Neural cell (in vitro differentiated cells): ENCODE results near the gene VAMP8. TPM values are rescaled to one million over a fixed set of nuclear protein-coding genes. Genes with fewer than 3 reads are reported as not detected.

Experiments used
- H2AFZ ChIP-seq: fragments of 200-600, 300-800 bp; sonication (generic), shearing (Covaris generic); 2 replicates; pipeline ENCODE4 v1.6.0; 2014; ENCODE audit warnings: low read depth, mild to moderate bottlenecking, antibody characterized with exemption, low read length, moderate library complexity
- H3F3A ChIP-seq: fragments of 200-600 bp; shearing (Covaris generic); 2 replicates; pipeline ENCODE4 v1.6.1; 2016; ENCODE audit warnings: mild to moderate bottlenecking, moderate library complexity, mixed read lengths, antibody characterized with exemption, low read length; ENCODE audit not compliant: insufficient read depth, poor library complexity, severe bottlenecking
- H3K27ac ChIP-seq: fragments of 200-600, 300-800 bp; sonication (generic), shearing (Covaris generic); 2 replicates; pipeline ENCODE4 v1.5.1; 2014; ENCODE audit warnings: mild to moderate bottlenecking, low read length, moderate library complexity
- H3K27me3 ChIP-seq: fragments of 300-800, 200-600 bp; sonication (generic), shearing (Covaris generic); 2 replicates; pipeline ENCODE4 v1.6.0; 2014; ENCODE audit warnings: mild to moderate bottlenecking, low read depth, low read length, moderate library complexity; ENCODE audit not compliant: insufficient read depth
- H3K36me3 ChIP-seq: fragments of 300-800, 200-600 bp; sonication (generic), shearing (Covaris generic); 2 replicates; pipeline ENCODE4 v1.5.1; 2014; ENCODE audit warnings: mild to moderate bottlenecking, antibody characterized with exemption, low read length, moderate library complexity; ENCODE audit not compliant: insufficient read depth
- H3K4me2 ChIP-seq: fragments of 300-800, 200-600 bp; sonication (generic), shearing (Covaris generic); 2 replicates; pipeline ENCODE4 v1.6.0; 2014; ENCODE audit warnings: mild to moderate bottlenecking, low read length
- H3K4me3 ChIP-seq: fragments of 300-800, 200-600 bp; sonication (generic), shearing (Covaris generic); 2 replicates; pipeline ENCODE4 v1.5.1; 2014; ENCODE audit warnings: mild to moderate bottlenecking, low read length, moderate library complexity
- H3K79me2 ChIP-seq: fragments of 200-600 bp; shearing (Covaris generic); replicated peaks from 2 replicates; pipeline ENCODE4 v1.6.0; 2014; ENCODE audit warnings: mild to moderate bottlenecking, low read length, moderate library complexity; ENCODE audit not compliant: insufficient read depth
- H3K9ac ChIP-seq: fragments of 300-800, 200-600 bp; sonication (generic), shearing (Covaris generic); 2 replicates; pipeline ENCODE4 v1.6.1; 2016; ENCODE audit warnings: mild to moderate bottlenecking, low read length, mixed read lengths
- H3K9me2 ChIP-seq: fragments of 200-600 bp; shearing (Covaris generic); 2 replicates; pipeline ENCODE4 v1.6.1; 2016; ENCODE audit warnings: mild to moderate bottlenecking, low read length, mixed read lengths; ENCODE audit not compliant: insufficient read depth
- H3K9me3 ChIP-seq: fragments of 200-600, 300-800 bp; sonication (generic), shearing (Covaris generic); 2 replicates; pipeline ENCODE4 v1.6.1; 2016; ENCODE audit warnings: mild to moderate bottlenecking, mixed run types, low read length, moderate library complexity, mixed read lengths
- H4K20me1 ChIP-seq: fragments of 200-600 bp; shearing (Covaris generic); 2 replicates; pipeline ENCODE4 v1.6.1; 2016; ENCODE audit warnings: mild to moderate bottlenecking, mixed run types; ENCODE audit not compliant: insufficient read depth
- CTCF ChIP-seq: fragments of 450-650 bp; IDR thresholded peaks from 2 replicates; pipeline ENCODE4 v1.5.1; 2014; ENCODE audit warnings: antibody characterized with exemption, mild to moderate bottlenecking, moderate library complexity; ENCODE audit not compliant: poor library complexity, severe bottlenecking
- EP300 ChIP-seq: fragments of 450-650 bp; conservative IDR thresholded peaks from 2 replicates; pipeline ENCODE4 v1.6.1; 2014; ENCODE audit warnings: antibody characterized with exemption, mild to moderate bottlenecking, moderate library complexity; ENCODE audit not compliant: poor library complexity, severe bottlenecking
- EZH2 ChIP-seq: fragments of 200-600, 300-800 bp; shearing (Covaris generic), sonication (generic); IDR thresholded peaks from 2 replicates; pipeline ENCODE4 v1.6.1; 2014; ENCODE audit warnings: antibody characterized with exemption, low read length, borderline replicate concordance, mild to moderate bottlenecking; ENCODE audit not compliant: insufficient read depth, poor library complexity, severe bottlenecking
- MXI1 ChIP-seq: fragments of 450-650 bp; conservative IDR thresholded peaks from 2 replicates; pipeline ENCODE4 v1.6.1; 2014; ENCODE audit warnings: antibody characterized with exemption, mild to moderate bottlenecking; ENCODE audit not compliant: poor library complexity, severe bottlenecking
- POLR2AphosphoS5 ChIP-seq: IDR thresholded peaks from 2 replicates; pipeline ENCODE4 v1.6.1; 2012
- RAD21 ChIP-seq: fragments of 450-650 bp; conservative IDR thresholded peaks from 2 replicates; pipeline ENCODE4 v1.6.1; 2014; ENCODE audit warnings: antibody characterized with exemption, mild to moderate bottlenecking, moderate library complexity
- REST ChIP-seq: IDR thresholded peaks from 2 replicates; pipeline ENCODE4 v1.6.1; 2012; ENCODE audit warnings: borderline replicate concordance
- SMC3 ChIP-seq: fragments of 450-650 bp; conservative IDR thresholded peaks from 2 replicates; pipeline ENCODE4 v1.6.1; 2014; ENCODE audit warnings: antibody characterized with exemption, mild to moderate bottlenecking, moderate library complexity; ENCODE audit not compliant: poor library complexity
- TAF1 ChIP-seq: IDR thresholded peaks from 2 replicates; pipeline ENCODE4 v1.6.1; 2012; ENCODE audit warnings: low read depth
- polyA plus RNA-seq: library from polyadenylated mRNA; depleted of rRNA; stranded (reverse); fragments of >200 nt; gene quantifications from 2 replicates; pipeline ENCODE4 v1.2.3, GENCODE V29; 2014

VAMP8 gene
- polyA plus RNA-seq, 1 donor from 2014 or later: not detected

- H2AFZ ChIP-seq: no peak overlapping the region
- no peak overlapping the region for H3K9ac ChIP-seq
- H3K4me3 ChIP-seq: no peak overlapping the region
- TF ChIP-seq EP300: no peak
- TF ChIP-seq SMC3: no peak
- no peak for TF ChIP-seq CTCF
- no peaks in the 10 kb centered on the region for H3K9me2 ChIP-seq
- H3K27me3 ChIP-seq: no peaks in the 10 kb centered on the region
- H3K4me2 ChIP-seq: no peak overlapping the region
- no peaks in the 10 kb centered on the region for H3K9me3 ChIP-seq
- H3K36me3 ChIP-seq: no peaks in the 10 kb centered on the region
- peaks cover 6% of the 10 kb centered on the region for H3K79me2 ChIP-seq
- no peaks in the 10 kb centered on the region for H4K20me1 ChIP-seq
- no peaks in the 10 kb centered on the region for H3F3A ChIP-seq
- no peak overlapping the region for H3K27ac ChIP-seq
Observed at GRCh38 chr2:85623991-85624390, 46.6 kb downstream of the VAMP8 start.

- H4K20me1 ChIP-seq: no peaks in the 10 kb centered on the region
- no peaks in the 10 kb centered on the region for H3K36me3 ChIP-seq
- no peaks in the 10 kb centered on the region for H3F3A ChIP-seq
- no peak overlapping the region for H3K4me2 ChIP-seq
- H3K79me2 ChIP-seq: no peaks in the 10 kb centered on the region
- H3K9me3 ChIP-seq: no peaks in the 10 kb centered on the region
- H3K9ac ChIP-seq: no peak overlapping the region
- H3K4me3 ChIP-seq: no peak overlapping the region
- H3K27me3 ChIP-seq: no peaks in the 10 kb centered on the region
- H3K9me2 ChIP-seq: no peaks in the 10 kb centered on the region
- no peak overlapping the region for H3K27ac ChIP-seq
- TF ChIP-seq CTCF: no peak
- no peak for TF ChIP-seq POLR2AphosphoS5
- TF ChIP-seq RAD21: no peak
- no peak for TF ChIP-seq SMC3
- TF ChIP-seq MXI1: no peak
- no peak for TF ChIP-seq EZH2
- TF ChIP-seq TAF1: no peak
- no peak for TF ChIP-seq EP300
- TF ChIP-seq REST: no peak
- H2AFZ ChIP-seq: no peak overlapping the region
Observed at GRCh38 chr2:85628658-85629057, 51.3 kb downstream of the VAMP8 start.
